ENCODE measurements around the gene SPOPL. TPM values are rescaled to one million over a fixed set of nuclear protein-coding genes. Genes with fewer than 3 reads are reported as not detected.
"Not testable (repeated sequence)": the region's sequence is repeated elsewhere in the genome, so short reads cannot be mapped to it uniquely, and the experiment has no call there.

Gene SPOPL
- total RNA-seq, 1 donor from 2014 or later, result 29.7 TPM

DNA sequence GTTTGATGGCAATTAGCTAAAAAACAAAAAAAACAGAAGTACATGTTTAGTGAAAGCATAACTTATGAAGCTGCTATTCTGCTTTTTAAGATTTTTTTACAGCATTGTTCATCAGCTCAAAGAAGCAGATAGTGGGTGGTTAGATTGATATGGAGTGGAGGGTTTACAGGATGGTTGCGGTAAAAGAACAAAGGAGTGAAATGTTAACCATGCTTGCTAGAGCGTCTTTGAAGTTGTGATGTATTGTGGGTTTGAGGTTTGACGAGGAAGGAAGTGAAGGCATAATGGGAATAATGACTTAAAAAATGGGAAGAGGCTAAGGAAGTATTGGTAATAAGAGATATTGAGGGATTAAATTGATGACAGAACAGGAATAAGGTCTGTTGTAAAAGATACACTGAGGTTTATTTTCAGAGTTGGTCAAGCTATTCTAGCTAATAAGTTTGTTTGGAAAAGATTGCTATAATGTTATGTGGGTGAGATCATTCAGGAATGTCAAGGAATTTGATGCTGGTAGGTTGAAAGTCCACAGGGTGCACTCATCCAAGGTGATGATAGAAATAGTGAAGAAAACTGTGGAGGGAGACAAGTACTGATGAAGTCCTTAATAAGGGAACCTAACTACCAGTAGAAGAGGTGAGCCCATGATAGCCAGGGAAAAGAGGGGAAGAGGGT lies 14.6 kb downstream of the SPOPL start:
- no peaks in the 10 kb centered on the region for H3K27me3 Mint-ChIP-seq
- peaks cover 8% of the 10 kb centered on the region for H3K9me3 Mint-ChIP-seq (ENCODE audit: low read depth)
- H3K36me3 Mint-ChIP-seq (ENCODE audit: insufficient read depth), result peaks cover 14% of the 10 kb centered on the region
- H3K4me1 Mint-ChIP-seq (ENCODE audit: low read depth), result peaks cover 33% of the 10 kb centered on the region
- TF ChIP-seq, protein P1, sequence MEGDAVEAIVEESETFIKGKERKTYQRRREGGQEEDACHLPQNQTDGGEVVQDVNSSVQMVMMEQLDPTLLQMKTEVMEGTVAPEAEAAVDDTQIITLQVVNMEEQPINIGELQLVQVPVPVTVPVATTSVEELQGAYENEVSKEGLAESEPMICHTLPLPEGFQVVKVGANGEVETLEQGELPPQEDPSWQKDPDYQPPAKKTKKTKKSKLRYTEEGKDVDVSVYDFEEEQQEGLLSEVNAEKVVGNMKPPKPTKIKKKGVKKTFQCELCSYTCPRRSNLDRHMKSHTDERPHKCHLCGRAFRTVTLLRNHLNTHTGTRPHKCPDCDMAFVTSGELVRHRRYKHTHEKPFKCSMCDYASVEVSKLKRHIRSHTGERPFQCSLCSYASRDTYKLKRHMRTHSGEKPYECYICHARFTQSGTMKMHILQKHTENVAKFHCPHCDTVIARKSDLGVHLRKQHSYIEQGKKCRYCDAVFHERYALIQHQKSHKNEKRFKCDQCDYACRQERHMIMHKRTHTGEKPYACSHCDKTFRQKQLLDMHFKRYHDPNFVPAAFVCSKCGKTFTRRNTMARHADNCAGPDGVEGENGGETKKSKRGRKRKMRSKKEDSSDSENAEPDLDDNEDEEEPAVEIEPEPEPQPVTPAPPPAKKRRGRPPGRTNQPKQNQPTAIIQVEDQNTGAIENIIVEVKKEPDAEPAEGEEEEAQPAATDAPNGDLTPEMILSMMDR (IDR thresholded peaks at IDR 0.05; ENCODE audit: unreplicated experiment), result no peak
- no peak overlapping the region for H3K4me3 Mint-ChIP-seq (ENCODE audit: low read depth)
- DNase-seq (ENCODE audit: low spot score, unreplicated experiment), result no peak
- peak overlapping the region; percentile 71 for H3K27ac Mint-ChIP-seq

DNA sequence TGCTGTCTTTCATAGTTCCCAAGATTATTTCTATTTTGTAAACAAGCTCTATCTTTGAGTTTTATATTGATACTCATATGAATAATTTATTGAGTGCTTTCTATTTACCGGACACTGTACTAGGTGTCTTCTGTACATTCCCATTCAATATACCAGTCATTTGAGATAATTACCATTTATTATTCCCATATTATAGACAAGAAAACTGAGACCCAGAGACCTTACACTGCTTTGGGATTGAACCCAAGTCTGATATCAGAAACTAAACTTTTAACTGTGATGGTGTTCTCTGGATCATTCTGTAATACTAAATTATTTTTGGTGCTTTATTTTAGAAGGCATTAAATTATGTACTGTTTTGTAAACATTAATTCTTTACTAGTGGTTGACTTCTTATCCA lies 17.3 kb downstream of the SPOPL start:
- H3K27ac Mint-ChIP-seq, result no peak overlapping the region
- peaks cover 19% of the 10 kb centered on the region for H3K36me3 Mint-ChIP-seq (ENCODE audit: insufficient read depth)
- no peaks in the 10 kb centered on the region for H3K27me3 Mint-ChIP-seq
- no peak overlapping the region for H3K4me3 Mint-ChIP-seq (ENCODE audit: low read depth)
- no peak for DNase-seq (ENCODE audit: low spot score, unreplicated experiment)
- peaks cover 3% of the 10 kb centered on the region for H3K9me3 Mint-ChIP-seq (ENCODE audit: low read depth)
- TF ChIP-seq, protein P1 (IDR thresholded peaks at IDR 0.05; ENCODE audit: unreplicated experiment), result no peak
- peaks cover 46% of the 10 kb centered on the region for H3K4me1 Mint-ChIP-seq (ENCODE audit: low read depth)

DNA sequence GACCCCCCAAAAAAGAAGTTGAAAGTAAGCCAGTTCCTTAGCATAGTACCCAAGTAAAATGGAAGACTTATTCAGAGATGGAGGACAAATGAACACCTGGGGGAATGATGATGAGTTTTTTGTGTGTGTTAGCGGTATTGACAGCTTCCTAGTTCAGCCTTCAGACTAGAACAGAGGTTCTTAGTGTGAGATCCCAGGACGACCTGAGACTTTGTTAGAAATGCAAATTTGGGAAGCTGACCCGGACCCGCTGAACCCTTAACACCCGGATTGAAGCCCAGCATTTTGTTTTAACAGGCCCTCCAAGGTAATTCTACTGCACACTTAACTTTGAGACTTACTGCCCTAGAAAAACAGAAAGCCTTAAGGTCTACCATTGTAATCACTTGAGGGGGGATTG lies 20.3 kb downstream of the SPOPL start:
- Mint-ChIP-seq H3K27me3 (no peaks in the 10 kb centered on the region), H3K9me3 (ENCODE audit: low read depth) (peaks cover 11% of the 10 kb centered on the region), H3K4me1 (ENCODE audit: low read depth) (peaks cover 25% of the 10 kb centered on the region), H3K27ac (no peak overlapping the region), H3K4me3 (ENCODE audit: low read depth) (no peak overlapping the region), H3K36me3 (ENCODE audit: insufficient read depth) (peaks cover 29% of the 10 kb centered on the region)
- DNase-seq (ENCODE audit: low spot score, unreplicated experiment), result no peak
- TF ChIP-seq, protein P1 (IDR thresholded peaks at IDR 0.05; ENCODE audit: unreplicated experiment), result no peak

DNA sequence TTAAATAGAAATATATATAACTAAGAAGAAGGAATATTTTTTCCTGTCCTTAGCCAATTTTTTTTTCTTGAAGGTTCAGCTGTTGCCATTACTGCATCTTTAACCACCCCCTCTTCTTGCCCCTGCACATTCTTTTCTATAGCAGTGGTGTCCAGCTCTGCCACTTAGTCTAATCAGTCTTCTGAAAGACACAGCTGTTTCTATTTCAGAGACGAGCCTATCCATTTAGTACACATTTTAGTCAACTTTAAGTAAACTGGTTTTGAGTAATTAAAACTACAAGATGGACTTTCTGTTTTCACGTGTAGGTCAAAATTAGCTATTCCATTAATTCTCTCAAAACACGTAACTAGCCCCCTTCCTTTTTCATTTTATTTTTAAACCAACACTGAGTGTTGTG lies 21.0 kb downstream of the SPOPL start:
- peaks cover 26% of the 10 kb centered on the region for H3K4me1 Mint-ChIP-seq (ENCODE audit: low read depth)
- H3K4me3 Mint-ChIP-seq (ENCODE audit: low read depth), result peak overlapping the region; percentile 23
- H3K27me3 Mint-ChIP-seq, result no peaks in the 10 kb centered on the region
- TF ChIP-seq, protein P1 (IDR thresholded peaks at IDR 0.05; ENCODE audit: unreplicated experiment), result no peak
- no peak for DNase-seq (ENCODE audit: low spot score, unreplicated experiment)
- peak overlapping the region; percentile 50 for H3K27ac Mint-ChIP-seq
- peaks cover 25% of the 10 kb centered on the region for H3K36me3 Mint-ChIP-seq (ENCODE audit: insufficient read depth)
- peaks cover 8% of the 10 kb centered on the region for H3K9me3 Mint-ChIP-seq (ENCODE audit: low read depth)

DNA sequence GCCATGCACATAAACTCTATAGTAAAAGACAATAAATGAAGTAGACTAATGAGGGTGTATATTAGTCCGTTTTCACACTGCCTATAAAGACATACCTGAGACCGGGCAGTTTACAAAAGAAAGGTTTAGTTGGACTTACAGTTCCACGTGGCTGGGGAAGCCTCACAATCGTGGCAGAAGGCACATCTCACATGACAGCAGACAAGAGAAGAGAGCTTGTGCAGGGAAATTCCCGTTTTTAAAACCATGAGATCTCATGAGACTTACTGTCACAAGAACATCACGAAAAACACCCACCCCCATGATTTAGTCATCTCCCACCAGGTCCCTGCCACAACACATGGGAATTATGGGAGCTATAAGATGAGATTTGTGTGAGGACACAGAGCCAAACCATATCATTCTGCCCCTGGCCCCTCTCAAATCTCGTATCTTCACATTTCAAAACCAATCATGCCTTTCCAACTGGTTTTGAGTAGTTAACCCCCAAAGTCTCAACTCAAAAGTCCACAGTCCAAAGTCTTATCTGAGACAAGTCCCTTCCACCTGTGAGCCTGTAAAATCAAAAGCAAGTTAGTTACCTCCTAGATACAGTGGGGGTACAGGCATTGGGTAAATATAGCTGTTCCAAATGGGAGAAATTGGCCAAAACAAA lies 21.6 kb downstream of the SPOPL start:
- peak overlapping the region; percentile 50 for H3K27ac Mint-ChIP-seq
- H3K4me3 Mint-ChIP-seq (ENCODE audit: low read depth); H3K9me3 Mint-ChIP-seq (ENCODE audit: low read depth); DNase-seq (ENCODE audit: low spot score, unreplicated experiment); H3K27me3 Mint-ChIP-seq: not testable (repeated sequence)
- H3K4me1 Mint-ChIP-seq (ENCODE audit: low read depth), result peaks cover 28% of the 10 kb centered on the region
- H3K36me3 Mint-ChIP-seq (ENCODE audit: insufficient read depth), result peaks cover 25% of the 10 kb centered on the region

DNA sequence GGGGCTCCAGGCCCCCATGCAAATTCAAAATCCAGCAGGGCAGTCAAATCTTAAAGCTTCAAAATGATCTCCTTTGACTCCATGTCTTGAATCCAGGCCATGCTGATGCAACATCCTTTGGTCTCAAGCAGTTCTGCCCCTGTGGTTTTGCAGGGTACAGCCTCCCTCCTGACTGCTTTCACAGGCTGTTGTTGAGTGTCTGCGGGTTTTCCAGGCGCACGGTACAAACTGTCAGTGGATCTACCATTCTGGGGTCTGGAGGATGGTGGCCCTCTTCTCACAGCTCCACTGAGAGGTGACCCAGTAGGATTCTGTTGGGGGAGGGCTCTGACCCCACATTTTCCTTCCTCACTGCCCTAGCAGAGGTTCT lies 22.1 kb downstream of the SPOPL start:
- Mint-ChIP-seq H3K4me1 (ENCODE audit: low read depth) (peaks cover 29% of the 10 kb centered on the region), H3K36me3 (ENCODE audit: insufficient read depth) (peaks cover 25% of the 10 kb centered on the region)
- not testable (repeated sequence) for H3K27ac Mint-ChIP-seq; H3K27me3 Mint-ChIP-seq; H3K9me3 Mint-ChIP-seq (ENCODE audit: low read depth); DNase-seq (ENCODE audit: low spot score, unreplicated experiment); H3K4me3 Mint-ChIP-seq (ENCODE audit: low read depth)

DNA sequence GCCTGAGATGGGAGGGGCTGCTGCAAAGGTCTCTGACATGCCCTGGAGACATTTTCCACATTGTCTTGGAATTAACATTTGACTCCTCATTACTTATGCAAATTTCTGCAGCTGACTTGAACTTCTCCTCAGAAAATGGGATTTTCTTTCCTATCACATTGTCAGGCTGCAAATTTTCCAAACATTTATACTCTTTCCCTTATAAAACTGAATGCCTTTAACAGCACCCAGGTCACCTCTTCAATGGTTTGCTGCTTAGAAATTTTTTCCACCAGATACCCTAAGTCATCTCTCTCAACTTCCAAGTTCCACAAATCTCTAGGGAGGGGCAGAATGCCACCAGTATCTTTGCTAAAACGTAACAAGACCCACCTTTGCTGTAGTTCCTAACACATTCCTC lies 22.8 kb downstream of the SPOPL start:
- not testable (repeated sequence) for H3K27ac Mint-ChIP-seq; H3K9me3 Mint-ChIP-seq (ENCODE audit: low read depth); H3K27me3 Mint-ChIP-seq; DNase-seq (ENCODE audit: low spot score, unreplicated experiment); H3K4me3 Mint-ChIP-seq (ENCODE audit: low read depth)
- H3K4me1 Mint-ChIP-seq (ENCODE audit: low read depth), result peaks cover 28% of the 10 kb centered on the region
- H3K36me3 Mint-ChIP-seq (ENCODE audit: insufficient read depth), result peaks cover 25% of the 10 kb centered on the region

All from progenitor cell of endocrine pancreas (in vitro differentiated cells).